Neural progenitor cell (in vitro differentiated cells): ENCODE data around the gene AFG1L. TPM values are rescaled to one million over a fixed set of nuclear protein-coding genes. Genes with fewer than 3 reads are reported as not detected.

ENCODE experiments used
- DNase-seq: peaks from one replicate; pipeline ENCODE4 v3.0.0-alpha.2; 2016; ENCODE audit warnings: low spot score
- H2AFZ ChIP-seq: fragments of 200-600 bp; sonication (generic); replicated peaks from 2 replicates; pipeline ENCODE4 v1.6.1; 2016; ENCODE audit warnings: antibody characterized with exemption
- H3F3A ChIP-seq: fragments of 200-600 bp; sonication (generic); 2 replicates; pipeline ENCODE4 v1.6.1; 2016; ENCODE audit warnings: antibody characterized with exemption, low read depth
- H3K27ac ChIP-seq: fragments of 200-600 bp; sonication (generic); 2 replicates; pipeline ENCODE4 v1.5.1; 2016; ENCODE audit warnings: mild to moderate bottlenecking
- H3K27me3 ChIP-seq: fragments of 200-600 bp; sonication (generic); 2 replicates; pipeline ENCODE4 v1.6.1; 2016; ENCODE audit warnings: mild to moderate bottlenecking, moderate library complexity
- H3K36me3 ChIP-seq: fragments of 200-600 bp; sonication (generic); 2 replicates; pipeline ENCODE4 v1.5.1; 2016
- H3K4me1 ChIP-seq: fragments of 200-600 bp; sonication (generic); 2 replicates; pipeline ENCODE4 v1.6.1; 2016; ENCODE audit warnings: mixed run types
- H3K4me2 ChIP-seq: fragments of 200-600 bp; sonication (generic); 2 replicates; pipeline ENCODE4 v1.6.1; 2016
- H3K4me3 ChIP-seq: fragments of 200-600 bp; sonication (generic); 2 replicates; pipeline ENCODE4 v1.5.1; 2016
- H3K79me2 ChIP-seq: fragments of 200-600 bp; sonication (generic); 2 replicates; pipeline ENCODE4 v1.6.1; 2016; ENCODE audit warnings: low read depth
- H3K9ac ChIP-seq: fragments of 200-600 bp; sonication (generic); 2 replicates; pipeline ENCODE4 v1.6.1; 2016
- H3K9me3 ChIP-seq: fragments of 200-600 bp; sonication (generic); 2 replicates; pipeline ENCODE4 v1.5.1; 2016; ENCODE audit warnings: low read depth
- H4K20me1 ChIP-seq: fragments of 200-600 bp; sonication (generic); 2 replicates; pipeline ENCODE4 v1.6.1; 2016; ENCODE audit warnings: low read depth
- H3K27ac Mint-ChIP-seq: 3 replicates; pipeline ENCODE4 v1.8.0; 2021; ENCODE audit warnings: mixed read lengths
- H3K27me3 Mint-ChIP-seq: 2 replicates; pipeline ENCODE4 v1.8.0; 2022; ENCODE audit warnings: low read depth, mild to moderate bottlenecking, inconsistent platforms, moderate library complexity, mixed read lengths; ENCODE audit not compliant: insufficient read depth
- H3K36me3 Mint-ChIP-seq: 3 replicates; pipeline ENCODE4 v1.8.0; 2021; ENCODE audit warnings: mixed read lengths
- H3K4me1 Mint-ChIP-seq: 3 replicates; pipeline ENCODE4 v1.8.0; 2021; ENCODE audit warnings: mixed read lengths
- H3K4me3 Mint-ChIP-seq: 3 replicates; pipeline ENCODE4 v1.8.0; 2021; ENCODE audit warnings: mild to moderate bottlenecking, moderate library complexity, mixed read lengths
- H3K9me3 Mint-ChIP-seq: 3 replicates; pipeline ENCODE4 v1.8.0; 2020; ENCODE audit warnings: mixed read lengths
- EZH2 ChIP-seq: fragments of 200-600 bp; sonication (generic); IDR thresholded peaks from 2 replicates; pipeline ENCODE4 v1.6.1; 2017; ENCODE audit warnings: antibody characterized with exemption, mild to moderate bottlenecking, moderate library complexity
- EZH2phosphoT487 ChIP-seq: fragments of 200-600 bp; sonication (generic); IDR thresholded peaks from 2 replicates; pipeline ENCODE4 v1.6.1; 2017; ENCODE audit warnings: antibody characterized with exemption
- total RNA-seq: library from RNA; depleted of rRNA; stranded (reverse); fragments of >200 nt; gene quantifications from 2 replicates; pipeline ENCODE4 v1.2.3, GENCODE V29; 2015; ENCODE audit warnings: low replicate concordance
- TF ChIP-seq, protein P1 (sequence below): fragments of 200-600 bp; sonication (generic); IDR thresholded peaks from 2 replicates; pipeline ENCODE4 v1.5.1; 2017; ENCODE audit warnings: antibody characterized with exemption, mild to moderate bottlenecking

AFG1L gene
- total RNA-seq, 1 donor from 2014 or later, result 8.3 TPM

DNA sequence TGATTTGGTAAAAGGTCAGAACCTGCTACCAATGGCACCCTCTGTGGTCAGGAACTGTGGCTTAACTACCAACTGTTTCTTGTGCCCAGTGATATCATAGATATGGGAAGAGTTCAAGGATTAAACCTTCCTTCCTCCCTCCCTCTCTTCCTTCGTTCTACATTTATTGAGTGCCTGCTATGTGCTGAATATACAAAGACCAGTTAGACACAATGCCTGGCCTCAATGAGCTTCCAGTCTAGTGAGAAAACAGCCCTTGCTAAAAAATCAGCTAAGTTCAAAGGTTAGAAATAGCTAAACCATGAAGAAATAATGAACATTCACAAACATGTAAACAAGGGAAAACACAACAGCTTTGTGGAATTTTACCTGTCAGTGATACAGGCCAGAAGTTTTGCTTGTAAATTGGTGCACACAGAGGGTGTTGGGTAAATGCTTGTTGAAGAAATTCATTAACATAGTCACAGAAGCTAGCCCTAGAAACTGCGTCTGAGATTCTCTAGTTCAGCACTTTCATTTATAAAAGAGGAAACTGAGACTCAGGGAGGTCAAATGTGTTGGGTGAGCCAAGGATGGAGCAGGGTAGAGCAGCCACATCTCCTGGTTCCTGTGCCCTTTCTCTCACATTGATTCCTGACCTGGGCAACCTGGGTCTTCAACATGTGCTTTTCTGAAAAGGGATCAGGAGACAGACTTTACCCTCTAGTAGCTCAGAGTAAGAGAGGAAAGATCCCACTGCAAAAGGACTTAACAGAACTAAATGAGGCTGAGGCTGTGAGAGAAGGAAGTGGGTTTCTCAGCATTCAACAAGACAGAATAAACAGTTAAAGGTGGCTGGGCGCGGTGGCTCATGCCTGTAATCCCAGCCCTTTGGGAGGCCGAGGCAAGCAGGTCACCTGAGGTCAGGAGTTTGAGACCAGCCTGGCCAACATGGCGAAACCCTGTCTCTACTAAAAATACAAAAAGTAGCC, 251.5 kb downstream of the AFG1L start:
- DNase-seq, result no peak
- Histone ChIP-seq H3K9me3 (no peaks in the 10 kb centered on the region), H3K79me2 (no peaks in the 10 kb centered on the region), H3K9ac (no peak overlapping the region), H3K27ac (no peak overlapping the region), H3K4me2 (no peak overlapping the region), H3K27me3 (no peaks in the 10 kb centered on the region), H3K36me3 (no peaks in the 10 kb centered on the region), H3K4me1 (no peaks in the 10 kb centered on the region), H2AFZ (no peak overlapping the region), H3K4me3 (no peak overlapping the region), H3F3A (no peaks in the 10 kb centered on the region), H4K20me1 (no peaks in the 10 kb centered on the region)
- no peaks in the 10 kb centered on the region for H3K36me3 Mint-ChIP-seq
- H3K27me3 Mint-ChIP-seq, result no peaks in the 10 kb centered on the region
- H3K4me3 Mint-ChIP-seq, result no peak overlapping the region
- H3K27ac Mint-ChIP-seq, result no peak overlapping the region
- H3K4me1 Mint-ChIP-seq, result no peaks in the 10 kb centered on the region
- no peaks in the 10 kb centered on the region for H3K9me3 Mint-ChIP-seq
- TF ChIP-seq, protein P1, sequence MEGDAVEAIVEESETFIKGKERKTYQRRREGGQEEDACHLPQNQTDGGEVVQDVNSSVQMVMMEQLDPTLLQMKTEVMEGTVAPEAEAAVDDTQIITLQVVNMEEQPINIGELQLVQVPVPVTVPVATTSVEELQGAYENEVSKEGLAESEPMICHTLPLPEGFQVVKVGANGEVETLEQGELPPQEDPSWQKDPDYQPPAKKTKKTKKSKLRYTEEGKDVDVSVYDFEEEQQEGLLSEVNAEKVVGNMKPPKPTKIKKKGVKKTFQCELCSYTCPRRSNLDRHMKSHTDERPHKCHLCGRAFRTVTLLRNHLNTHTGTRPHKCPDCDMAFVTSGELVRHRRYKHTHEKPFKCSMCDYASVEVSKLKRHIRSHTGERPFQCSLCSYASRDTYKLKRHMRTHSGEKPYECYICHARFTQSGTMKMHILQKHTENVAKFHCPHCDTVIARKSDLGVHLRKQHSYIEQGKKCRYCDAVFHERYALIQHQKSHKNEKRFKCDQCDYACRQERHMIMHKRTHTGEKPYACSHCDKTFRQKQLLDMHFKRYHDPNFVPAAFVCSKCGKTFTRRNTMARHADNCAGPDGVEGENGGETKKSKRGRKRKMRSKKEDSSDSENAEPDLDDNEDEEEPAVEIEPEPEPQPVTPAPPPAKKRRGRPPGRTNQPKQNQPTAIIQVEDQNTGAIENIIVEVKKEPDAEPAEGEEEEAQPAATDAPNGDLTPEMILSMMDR, result no peak
- TF ChIP-seq EZH2, result no peak
- no peak for TF ChIP-seq EZH2phosphoT487

DNA sequence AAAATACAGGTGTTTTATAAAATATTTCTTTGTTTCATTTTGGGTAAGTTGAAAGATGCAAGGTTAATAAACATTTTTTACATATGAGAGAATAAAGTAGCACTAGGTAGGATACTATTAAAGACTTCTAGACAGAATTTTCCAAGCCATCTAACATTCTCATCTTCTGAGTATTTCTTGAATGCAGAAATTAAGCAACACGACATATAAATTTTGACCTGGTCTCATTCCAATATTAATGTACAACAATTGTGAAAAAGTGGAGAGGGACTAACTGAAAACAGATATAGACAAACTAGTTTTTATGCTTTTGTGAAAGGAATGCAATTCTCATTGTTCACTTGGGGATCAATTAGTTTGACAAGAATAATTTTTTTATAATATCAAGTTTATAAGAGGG, 254.4 kb downstream of the AFG1L start:
- Mint-ChIP-seq H3K27ac (no peak overlapping the region), H3K36me3 (no peaks in the 10 kb centered on the region), H3K9me3 (no peaks in the 10 kb centered on the region), H3K27me3 (no peaks in the 10 kb centered on the region), H3K4me1 (no peaks in the 10 kb centered on the region), H3K4me3 (no peak overlapping the region)
- H3K4me2 ChIP-seq, result no peak overlapping the region
- no peaks in the 10 kb centered on the region for H3K79me2 ChIP-seq
- H3K4me3 ChIP-seq, result no peak overlapping the region
- H3K9ac ChIP-seq, result no peak overlapping the region
- H3K36me3 ChIP-seq, result no peaks in the 10 kb centered on the region
- TF ChIP-seq, protein P1, result no peak
- TF ChIP-seq EZH2 (no peak), EZH2phosphoT487 (no peak)
- no peaks in the 10 kb centered on the region for H4K20me1 ChIP-seq
- DNase-seq, result no peak
- no peaks in the 10 kb centered on the region for H3K9me3 ChIP-seq
- no peaks in the 10 kb centered on the region for H3K27me3 ChIP-seq
- H2AFZ ChIP-seq, result no peak overlapping the region
- H3K4me1 ChIP-seq, result no peaks in the 10 kb centered on the region
- no peaks in the 10 kb centered on the region for H3F3A ChIP-seq
- H3K27ac ChIP-seq, result no peak overlapping the region

DNA sequence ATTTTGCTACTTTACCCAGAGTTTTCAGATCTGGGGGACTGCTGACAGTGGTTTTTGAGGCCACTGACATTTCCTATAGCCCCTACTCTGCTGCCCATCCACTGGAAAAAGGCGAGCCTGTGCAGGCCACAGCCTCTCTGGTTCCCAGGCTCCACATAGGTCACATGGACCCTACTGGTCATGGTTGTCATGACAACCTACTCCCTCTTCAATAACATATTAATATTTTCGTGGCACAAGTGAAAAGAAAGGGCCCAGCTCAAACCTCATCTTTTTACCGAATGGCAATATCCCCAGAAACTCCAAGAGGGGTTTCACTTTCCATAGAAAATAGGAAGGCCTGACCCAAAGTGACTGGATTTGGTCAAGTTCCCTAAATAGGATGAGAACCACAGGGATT, 254.9 kb downstream of the AFG1L start:
- Mint-ChIP-seq H3K9me3 (no peaks in the 10 kb centered on the region), H3K27me3 (no peaks in the 10 kb centered on the region), H3K27ac (no peak overlapping the region), H3K36me3 (no peaks in the 10 kb centered on the region), H3K4me3 (no peak overlapping the region), H3K4me1 (no peaks in the 10 kb centered on the region)
- Histone ChIP-seq H3K27ac (no peak overlapping the region), H3K4me2 (no peak overlapping the region), H3K79me2 (no peaks in the 10 kb centered on the region), H3K27me3 (no peaks in the 10 kb centered on the region), H3K9me3 (no peaks in the 10 kb centered on the region), H3K4me3 (no peak overlapping the region), H3K9ac (no peak overlapping the region), H3K36me3 (no peaks in the 10 kb centered on the region), H3K4me1 (no peaks in the 10 kb centered on the region), H4K20me1 (no peaks in the 10 kb centered on the region), H3F3A (no peaks in the 10 kb centered on the region), H2AFZ (no peak overlapping the region)
- no peak for DNase-seq
- TF ChIP-seq EZH2 (no peak), EZH2phosphoT487 (no peak)
- TF ChIP-seq, protein P1, result no peak
